GM08714 (cell line): ENCODE measurements around the gene IGDCC3.

Experiments used
- H3K4me3 ChIP-seq: fragments of 200-500 bp; sonication (Bioruptor generic); 2 replicates; pipeline ENCODE4 v1.5.1; 2014; ENCODE audit warnings: mild to moderate bottlenecking, low read length, inconsistent platforms
- ZNF274 ChIP-seq: IDR thresholded peaks from 2 replicates; pipeline ENCODE4 v1.6.1; 2012; ENCODE audit warnings: mild to moderate bottlenecking, low read depth, low read length

The IGDCC3 gene

GRCh38 chr15:65412556-65412955 is 34.8 kb upstream of the IGDCC3 start:
- no peak for TF ChIP-seq ZNF274
- no peak overlapping the region for H3K4me3 ChIP-seq

DNA sequence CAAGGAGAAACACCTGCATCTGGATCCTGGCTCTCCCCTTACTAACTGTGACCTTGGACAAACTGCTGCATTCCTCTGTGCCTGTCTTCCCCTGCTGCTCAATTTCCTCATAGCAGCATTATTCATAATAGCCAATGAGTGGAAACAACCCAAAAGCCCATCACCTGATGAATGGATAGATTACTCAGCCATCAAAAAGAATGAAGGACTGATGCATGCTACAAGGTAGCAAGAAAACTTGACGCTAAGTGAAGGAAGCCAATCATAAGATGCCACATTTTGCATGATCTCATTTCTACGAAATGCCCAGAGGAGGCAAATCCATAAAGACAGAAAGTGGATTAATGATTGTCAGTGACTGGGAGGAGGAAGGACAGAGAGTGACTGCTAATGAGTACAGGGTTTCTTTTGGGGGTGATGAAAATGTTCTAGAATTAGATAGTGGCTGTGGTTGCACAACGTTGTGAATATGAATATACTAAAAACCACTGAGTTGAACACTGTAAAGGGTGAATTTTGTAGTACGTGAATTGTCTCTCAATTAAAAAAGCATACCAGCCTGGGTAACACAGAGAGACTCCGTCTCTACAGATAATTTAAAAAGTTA is 33.8 kb upstream of the IGDCC3 start:
- no peak for TF ChIP-seq ZNF274
- H3K4me3 ChIP-seq = no peak overlapping the region

- no peak for TF ChIP-seq ZNF274
- H3K4me3 ChIP-seq = no peak overlapping the region
Observed at GRCh38 chr15:65410972-65411371, 33.2 kb upstream of the IGDCC3 start.

DNA sequence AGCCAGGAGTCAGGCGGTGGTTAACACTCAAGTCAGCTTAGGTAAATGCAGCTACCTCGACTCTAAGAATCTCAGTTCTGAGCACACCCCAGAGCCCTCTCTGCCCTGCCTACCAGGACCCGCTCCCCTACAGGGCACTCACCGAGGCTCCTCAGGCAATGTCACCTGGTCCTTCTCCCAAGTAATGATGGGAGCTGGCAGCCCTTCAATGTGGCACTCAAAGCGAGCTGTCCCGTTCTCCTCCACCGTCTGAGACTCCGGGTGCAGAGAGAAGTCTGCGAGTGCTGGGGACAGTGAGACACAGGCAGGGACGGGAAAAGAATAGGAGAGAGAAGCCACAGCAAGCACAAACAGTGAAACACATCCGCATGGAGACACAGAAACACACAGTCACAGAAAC is 32.2 kb upstream of the IGDCC3 start:
- no peak overlapping the region for H3K4me3 ChIP-seq
- no peak for TF ChIP-seq ZNF274

DNA sequence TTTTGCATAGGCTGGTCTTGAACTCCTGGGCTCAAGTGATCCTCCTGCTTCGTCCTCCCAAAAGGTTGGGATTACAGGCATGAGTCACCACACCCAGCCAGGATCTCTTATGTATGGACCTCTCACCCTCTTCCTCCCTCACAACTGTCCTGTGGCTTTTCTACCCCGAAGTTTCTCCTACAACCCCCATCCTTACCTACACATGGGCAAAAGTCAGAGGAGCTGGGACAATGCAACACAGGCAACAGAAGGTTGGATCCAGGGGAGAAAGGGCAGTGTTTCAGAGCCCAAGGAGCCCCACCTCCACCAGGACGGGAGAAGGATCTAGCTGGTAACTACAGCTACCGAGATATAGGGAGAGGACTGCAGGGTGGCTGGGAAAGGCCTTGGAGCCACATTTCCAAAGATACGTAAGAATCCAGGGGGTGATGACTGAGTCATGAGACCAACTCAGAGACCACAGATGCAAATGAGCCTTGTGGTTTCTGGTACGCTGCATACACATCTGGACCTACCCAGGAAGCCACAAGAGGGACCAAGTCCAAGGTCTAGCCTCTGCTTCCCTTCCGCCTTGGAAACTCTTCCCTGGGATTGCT is 31.3 kb upstream of the IGDCC3 start:
- TF ChIP-seq ZNF274 = no peak
- no peak overlapping the region for H3K4me3 ChIP-seq

- no peak for TF ChIP-seq ZNF274
- no peak overlapping the region for H3K4me3 ChIP-seq
Observed at GRCh38 chr15:65408324-65409035, 30.7 kb upstream of the IGDCC3 start.

DNA sequence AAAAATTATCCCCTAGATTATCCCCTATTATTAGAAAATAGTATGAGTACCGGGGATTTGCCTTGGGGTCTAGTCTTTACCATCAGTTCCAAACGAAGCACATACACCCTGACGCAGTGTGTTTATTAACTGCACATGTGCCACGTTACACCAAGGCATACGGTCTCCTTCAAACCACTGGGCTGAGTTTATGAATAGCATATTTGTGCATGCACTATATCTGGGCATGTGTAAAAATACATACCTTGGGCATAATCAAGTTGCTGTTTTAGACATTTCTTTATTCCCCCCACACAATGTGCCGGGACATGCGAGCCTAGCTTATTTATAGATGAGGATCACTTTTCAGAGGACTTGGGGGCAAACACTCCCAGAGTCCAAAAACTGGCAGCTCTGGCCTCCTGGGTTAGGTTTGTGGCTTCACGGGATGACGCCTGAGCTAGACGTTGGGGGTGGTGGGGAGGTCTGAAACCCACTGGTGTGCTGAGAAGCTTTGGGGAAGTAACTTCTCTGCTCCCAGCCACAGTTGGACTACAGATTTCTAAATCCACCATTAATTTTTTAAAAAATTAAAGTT is 28.7 kb upstream of the IGDCC3 start:
- H3K4me3 ChIP-seq = no peak overlapping the region
- no peak for TF ChIP-seq ZNF274

- no peak for TF ChIP-seq ZNF274
- no peak overlapping the region for H3K4me3 ChIP-seq
Observed at GRCh38 chr15:65405791-65406423, 28.1 kb upstream of the IGDCC3 start.

- TF ChIP-seq ZNF274 = no peak
- no peak overlapping the region for H3K4me3 ChIP-seq
Observed at GRCh38 chr15:65404186-65404872, 26.5 kb upstream of the IGDCC3 start.

DNA sequence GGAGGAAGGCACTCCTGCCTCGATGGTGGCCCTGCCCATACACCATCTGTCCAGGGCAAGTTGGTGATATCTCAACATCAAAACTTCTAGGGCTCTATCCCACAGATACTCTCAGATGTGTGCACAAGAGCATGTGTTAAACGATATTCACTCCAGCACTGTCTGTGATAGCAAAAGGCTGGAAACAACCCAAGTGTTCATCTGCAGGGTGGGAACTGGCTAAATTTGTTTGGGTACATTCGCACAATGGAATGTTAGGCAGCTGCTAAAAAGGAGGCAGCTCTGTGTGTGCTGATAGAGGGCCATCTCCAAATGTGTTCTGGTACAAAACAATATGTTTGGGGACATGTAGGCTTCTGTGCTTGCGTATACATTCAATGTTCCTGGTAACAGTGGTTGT is 25.2 kb upstream of the IGDCC3 start:
- TF ChIP-seq ZNF274 = no peak
- H3K4me3 ChIP-seq = no peak overlapping the region

- no peak overlapping the region for H3K4me3 ChIP-seq
- no peak for TF ChIP-seq ZNF274
Observed at GRCh38 chr15:65401611-65402240, 23.9 kb upstream of the IGDCC3 start.

DNA sequence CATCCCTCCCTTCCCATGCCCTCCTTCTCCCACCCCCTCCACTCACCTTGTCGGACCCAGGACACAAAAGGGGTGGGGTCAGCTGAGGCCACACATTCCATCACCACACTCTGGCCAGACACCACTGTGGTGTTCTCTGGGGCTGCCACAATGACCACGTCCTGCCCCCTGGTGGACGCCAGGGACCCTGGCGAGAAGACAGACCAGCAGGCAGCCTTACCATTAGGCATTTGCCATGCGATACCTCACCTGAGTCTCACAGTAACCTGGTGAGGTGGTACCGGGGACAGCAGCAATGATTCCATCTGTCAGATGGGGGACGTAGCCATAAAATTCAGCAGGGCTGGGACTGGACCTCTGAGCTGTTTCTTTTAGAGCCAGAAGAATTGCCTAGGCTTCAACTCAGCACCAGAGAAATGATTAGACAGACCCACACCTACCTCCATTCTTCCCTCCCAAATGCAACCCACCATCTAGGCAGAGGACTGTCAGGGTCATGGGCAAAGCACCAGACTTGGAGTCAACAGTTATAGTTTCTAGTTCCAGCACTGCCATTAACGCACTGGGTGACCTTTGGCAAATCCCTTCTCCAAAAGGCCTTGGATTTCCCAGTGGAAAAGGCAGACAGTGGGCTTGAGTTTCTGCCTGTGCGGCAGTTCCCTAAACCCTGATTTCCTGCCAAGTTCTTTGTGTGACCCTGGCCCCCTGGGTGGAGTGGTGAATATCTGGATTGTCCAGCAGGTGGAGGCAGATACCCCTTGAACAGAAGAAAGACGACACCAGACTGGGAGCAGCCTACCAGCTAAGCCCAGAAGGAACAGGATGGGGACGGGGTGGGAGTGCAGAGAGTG is 23.2 kb upstream of the IGDCC3 start:
- no peak for TF ChIP-seq ZNF274
- H3K4me3 ChIP-seq = no peak overlapping the region

DNA sequence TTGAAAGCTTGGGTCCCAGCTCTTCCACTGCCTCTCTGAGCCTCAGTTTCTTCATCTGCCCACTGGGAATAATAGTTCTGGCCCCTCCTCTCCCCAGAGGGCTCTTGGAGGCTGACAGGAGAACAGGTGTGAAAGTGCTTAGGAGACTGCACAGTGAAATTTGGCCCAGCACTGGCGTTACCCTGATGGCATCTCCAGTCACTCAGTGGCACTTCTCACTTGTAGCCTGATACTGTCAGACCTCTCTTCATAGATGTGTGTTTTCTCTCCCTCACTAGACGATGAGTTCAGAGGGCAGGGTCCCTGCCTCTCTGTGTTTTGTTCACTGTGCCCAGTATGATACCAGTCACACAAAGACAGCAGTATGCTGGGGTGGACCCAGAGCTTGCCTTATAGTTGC is 22.2 kb upstream of the IGDCC3 start:
- TF ChIP-seq ZNF274 = no peak
- no peak overlapping the region for H3K4me3 ChIP-seq
